ENCODE data around the gene C20orf173.
A peak's percentile ranks its signal among the peaks of the same experiment; 100 is the strongest.

Gene C20orf173

DNA sequence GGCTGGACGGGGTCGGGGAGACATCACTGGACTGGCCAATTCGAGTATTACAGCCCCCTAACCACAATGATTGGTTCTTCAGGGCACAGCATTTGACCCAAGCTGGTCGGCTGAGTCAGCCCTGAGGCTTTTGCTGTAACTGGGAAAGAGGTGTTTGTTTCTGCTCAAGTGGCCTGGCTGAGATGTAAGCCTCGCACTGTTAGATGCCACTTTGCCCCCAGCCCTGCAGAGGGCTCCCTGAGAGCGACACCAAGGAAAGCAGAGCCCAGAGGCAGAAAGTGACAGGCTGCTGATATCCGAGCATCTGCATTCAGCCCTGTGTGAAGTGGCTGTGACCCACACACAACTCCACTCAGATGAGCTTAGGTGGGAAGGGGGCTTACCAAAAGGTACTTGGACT lies 31.8 kb upstream of the C20orf173 start:
- TF ChIP-seq, protein P1, sequence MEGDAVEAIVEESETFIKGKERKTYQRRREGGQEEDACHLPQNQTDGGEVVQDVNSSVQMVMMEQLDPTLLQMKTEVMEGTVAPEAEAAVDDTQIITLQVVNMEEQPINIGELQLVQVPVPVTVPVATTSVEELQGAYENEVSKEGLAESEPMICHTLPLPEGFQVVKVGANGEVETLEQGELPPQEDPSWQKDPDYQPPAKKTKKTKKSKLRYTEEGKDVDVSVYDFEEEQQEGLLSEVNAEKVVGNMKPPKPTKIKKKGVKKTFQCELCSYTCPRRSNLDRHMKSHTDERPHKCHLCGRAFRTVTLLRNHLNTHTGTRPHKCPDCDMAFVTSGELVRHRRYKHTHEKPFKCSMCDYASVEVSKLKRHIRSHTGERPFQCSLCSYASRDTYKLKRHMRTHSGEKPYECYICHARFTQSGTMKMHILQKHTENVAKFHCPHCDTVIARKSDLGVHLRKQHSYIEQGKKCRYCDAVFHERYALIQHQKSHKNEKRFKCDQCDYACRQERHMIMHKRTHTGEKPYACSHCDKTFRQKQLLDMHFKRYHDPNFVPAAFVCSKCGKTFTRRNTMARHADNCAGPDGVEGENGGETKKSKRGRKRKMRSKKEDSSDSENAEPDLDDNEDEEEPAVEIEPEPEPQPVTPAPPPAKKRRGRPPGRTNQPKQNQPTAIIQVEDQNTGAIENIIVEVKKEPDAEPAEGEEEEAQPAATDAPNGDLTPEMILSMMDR (IDR thresholded peaks at IDR 0.05), result peak; percentile 22

DNA sequence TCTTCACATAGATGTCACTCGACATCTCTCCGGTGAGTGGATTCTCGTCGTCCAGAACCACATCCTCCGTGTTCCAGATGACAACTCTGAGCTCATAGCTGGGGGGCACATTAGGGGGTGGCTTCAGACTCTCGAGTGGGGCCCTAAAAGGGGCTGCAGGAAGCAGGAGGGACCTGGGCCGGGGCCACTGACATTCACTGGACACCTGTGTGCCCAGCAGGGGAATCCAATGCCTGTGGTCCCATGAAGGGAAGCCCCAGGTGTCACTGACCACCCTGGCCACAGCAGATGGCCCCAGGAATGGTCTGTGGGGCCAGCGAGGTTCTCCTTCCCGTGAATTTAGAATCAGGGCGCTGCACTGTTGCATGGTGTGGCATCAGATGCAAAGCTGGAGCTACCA lies 31.1 kb upstream of the C20orf173 start:
- DNase-seq, result no peak
- H3K36me3 Mint-ChIP-seq (ENCODE audit: low read depth), result peaks cover 22% of the 10 kb centered on the region
- H3K4me3 Mint-ChIP-seq, result no peak overlapping the region
- TF ChIP-seq, protein P1 (IDR thresholded peaks at IDR 0.05), result no peak
- H3K9me3 Mint-ChIP-seq, result no peaks in the 10 kb centered on the region
- H3K4me1 Mint-ChIP-seq, result peaks cover 7% of the 10 kb centered on the region
- H3K27me3 Mint-ChIP-seq (ENCODE audit: low read depth, poor library complexity), result no peaks in the 10 kb centered on the region
- no peak overlapping the region for H3K27ac Mint-ChIP-seq

More for the DNA sequence above, 31.8 kb upstream of the C20orf173 start:
- Mint-ChIP-seq H3K27ac (no peak overlapping the region), H3K4me1 (peaks cover 7% of the 10 kb centered on the region), H3K4me3 (no peak overlapping the region), H3K27me3 (ENCODE audit: low read depth, poor library complexity) (no peaks in the 10 kb centered on the region), H3K36me3 (ENCODE audit: low read depth) (peaks cover 25% of the 10 kb centered on the region), H3K9me3 (no peaks in the 10 kb centered on the region)
- DNase-seq, result peak; percentile 26

DNA sequence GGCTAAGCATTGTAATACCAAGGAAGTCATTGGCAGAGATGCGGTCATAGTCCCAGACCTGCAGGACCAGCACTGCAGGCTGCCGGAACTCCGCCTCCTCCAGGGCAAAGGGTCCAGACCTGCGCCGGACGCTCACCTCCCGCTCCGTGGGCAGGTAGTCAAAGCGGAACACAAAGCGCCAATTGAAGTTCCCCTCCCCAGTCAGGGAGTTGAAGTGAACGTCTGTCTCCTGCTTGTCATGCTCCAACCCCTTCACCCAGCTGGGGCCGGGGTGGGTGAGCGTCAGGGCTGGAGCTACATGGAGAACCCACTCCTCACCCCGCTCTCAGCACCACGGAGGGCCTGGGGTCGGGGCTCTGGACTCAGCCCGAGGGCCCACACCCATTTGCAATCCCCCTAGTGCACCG lies 30.7 kb upstream of the C20orf173 start:
- no peak for DNase-seq
- Mint-ChIP-seq H3K4me1 (peaks cover 7% of the 10 kb centered on the region), H3K9me3 (no peaks in the 10 kb centered on the region), H3K27me3 (ENCODE audit: low read depth, poor library complexity) (no peaks in the 10 kb centered on the region), H3K27ac (no peak overlapping the region), H3K4me3 (no peak overlapping the region), H3K36me3 (ENCODE audit: low read depth) (peaks cover 24% of the 10 kb centered on the region)
- TF ChIP-seq, protein P1 (IDR thresholded peaks at IDR 0.05), result no peak

DNA sequence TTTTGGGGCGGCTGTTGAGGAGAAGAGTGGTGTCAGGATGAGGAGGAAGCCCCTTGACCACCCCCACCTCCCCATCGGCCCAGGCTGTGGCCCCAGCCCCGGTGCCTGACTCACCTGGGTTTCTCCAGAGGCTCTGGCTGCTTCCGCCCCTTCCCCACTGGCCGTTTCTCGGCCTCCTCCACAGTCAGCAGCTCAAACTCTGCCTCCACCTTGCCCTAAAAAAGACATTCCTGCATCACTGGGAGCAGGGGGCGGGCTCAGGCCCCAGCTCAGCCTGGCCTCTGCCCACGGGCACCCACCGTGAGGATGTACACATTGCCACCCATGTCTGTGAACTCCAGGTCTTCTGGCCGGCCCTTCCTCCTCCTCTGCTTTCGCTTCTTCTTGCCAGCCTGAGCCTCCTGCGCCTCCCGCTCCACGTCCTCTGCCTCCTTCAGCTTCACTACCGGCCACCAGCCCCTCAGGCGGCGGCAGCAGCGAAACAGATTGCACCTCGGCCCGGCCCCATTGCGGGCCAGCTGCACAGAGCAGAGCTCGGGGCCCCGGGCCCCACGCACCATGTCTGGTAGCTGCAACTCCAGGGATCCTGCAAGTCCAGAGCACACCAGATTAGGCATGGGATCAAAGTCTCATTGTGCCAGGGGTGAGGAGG lies 29.7 kb upstream of the C20orf173 start:
- no peaks in the 10 kb centered on the region for H3K27me3 Mint-ChIP-seq (ENCODE audit: low read depth, poor library complexity)
- no peak for DNase-seq
- H3K27ac Mint-ChIP-seq, result peak overlapping the region; percentile 39
- TF ChIP-seq, protein P1 (IDR thresholded peaks at IDR 0.05), result no peak
- peaks cover 32% of the 10 kb centered on the region for H3K36me3 Mint-ChIP-seq (ENCODE audit: low read depth)
- H3K9me3 Mint-ChIP-seq, result no peaks in the 10 kb centered on the region
- peaks cover 7% of the 10 kb centered on the region for H3K4me1 Mint-ChIP-seq
- no peak overlapping the region for H3K4me3 Mint-ChIP-seq

DNA sequence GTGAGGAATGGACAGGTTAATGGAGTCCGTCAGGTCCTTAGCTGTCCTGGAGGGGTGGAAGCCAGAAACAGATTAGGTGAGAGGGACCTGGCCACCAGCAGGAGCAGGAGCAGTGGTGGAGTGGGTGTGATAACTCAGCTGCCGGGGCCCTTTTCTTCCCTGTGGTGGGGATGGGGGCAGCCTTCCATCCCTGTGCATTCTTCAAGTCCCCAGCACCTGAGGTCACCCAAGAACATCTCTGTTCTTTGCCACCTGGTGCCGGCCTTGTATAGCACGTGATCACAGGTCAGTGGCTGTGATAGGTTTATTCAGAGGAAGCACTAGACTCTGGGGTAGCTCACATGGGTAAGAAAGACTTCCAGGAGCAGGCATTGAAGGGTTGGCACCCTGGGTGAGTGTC lies 29.0 kb upstream of the C20orf173 start:
- peaks cover 25% of the 10 kb centered on the region for H3K36me3 Mint-ChIP-seq (ENCODE audit: low read depth)
- no peak for DNase-seq
- peaks cover 7% of the 10 kb centered on the region for H3K4me1 Mint-ChIP-seq
- TF ChIP-seq, protein P1 (IDR thresholded peaks at IDR 0.05), result no peak
- peak overlapping the region; percentile 79 for H3K27ac Mint-ChIP-seq
- H3K4me3 Mint-ChIP-seq, result no peak overlapping the region
- no peaks in the 10 kb centered on the region for H3K27me3 Mint-ChIP-seq (ENCODE audit: low read depth, poor library complexity)
- no peaks in the 10 kb centered on the region for H3K9me3 Mint-ChIP-seq

DNA sequence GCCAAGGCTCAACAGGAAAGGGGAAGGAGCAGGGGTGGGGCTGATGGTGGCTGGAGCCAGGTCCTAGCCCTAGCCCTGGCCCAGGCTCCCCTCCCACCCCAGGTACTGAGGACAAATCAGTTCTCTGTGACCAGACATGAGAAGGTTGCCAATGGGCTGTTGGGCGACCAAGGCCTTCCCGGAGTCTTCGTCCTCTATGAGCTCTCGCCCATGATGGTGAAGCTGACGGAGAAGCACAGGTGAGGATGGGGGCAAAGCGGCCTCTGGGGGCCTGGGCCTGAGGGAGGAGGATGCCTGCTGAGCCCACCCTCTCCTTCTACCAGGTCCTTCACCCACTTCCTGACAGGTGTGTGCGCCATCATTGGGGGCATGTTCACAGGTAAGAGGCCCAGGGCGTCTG lies 27.4 kb upstream of the C20orf173 start:
- no peaks in the 10 kb centered on the region for H3K9me3 Mint-ChIP-seq
- H3K36me3 Mint-ChIP-seq (ENCODE audit: low read depth), result peaks cover 25% of the 10 kb centered on the region
- no peaks in the 10 kb centered on the region for H3K27me3 Mint-ChIP-seq (ENCODE audit: low read depth, poor library complexity)
- peaks cover 7% of the 10 kb centered on the region for H3K4me1 Mint-ChIP-seq
- TF ChIP-seq, protein P1 (IDR thresholded peaks at IDR 0.05), result no peak
- H3K27ac Mint-ChIP-seq, result no peak overlapping the region
- DNase-seq, result no peak
- no peak overlapping the region for H3K4me3 Mint-ChIP-seq

Measured in nephron progenitor cell (in vitro differentiated cells).